GM19438 (cell line): ENCODE results near the gene SPATA31C1.
"Not testable (repeated sequence)": the region's sequence is repeated elsewhere in the genome, so short reads cannot be mapped to it uniquely, and the experiment has no call there.

Experiments
- ATAC-seq: cut with Tn5 transposase; IDR thresholded peaks from one replicate; pipeline ENCODE4 v1.9.1; 2021; ENCODE audit warnings: low read depth; ENCODE audit not compliant: unreplicated experiment

The SPATA31C1 gene

DNA sequence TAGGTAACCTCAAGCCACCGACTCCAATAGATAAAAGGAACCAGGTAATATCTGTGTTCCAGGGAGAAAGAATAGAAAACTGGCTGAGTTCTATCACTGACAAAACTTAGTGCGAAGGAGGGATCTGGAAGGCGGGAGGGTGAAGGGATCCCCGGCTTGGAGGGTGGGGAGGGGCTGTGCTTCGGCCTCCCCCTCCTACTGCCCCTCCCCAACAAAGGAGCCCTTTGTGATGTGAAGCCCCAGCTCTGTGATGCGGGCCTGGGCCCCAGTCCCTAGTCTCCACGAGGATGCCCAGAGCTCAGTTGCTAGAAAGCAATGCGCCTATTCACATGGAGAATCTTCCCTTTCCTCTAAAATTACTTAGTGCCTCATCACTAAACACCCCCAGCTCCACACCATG lies at the start of gene SPATA31C1:
Gene SPATA31C1, plus strand, starts transcription at position 301 of the 400 bp plus-strand sequence.
- not testable (repeated sequence) for ATAC-seq

DNA sequence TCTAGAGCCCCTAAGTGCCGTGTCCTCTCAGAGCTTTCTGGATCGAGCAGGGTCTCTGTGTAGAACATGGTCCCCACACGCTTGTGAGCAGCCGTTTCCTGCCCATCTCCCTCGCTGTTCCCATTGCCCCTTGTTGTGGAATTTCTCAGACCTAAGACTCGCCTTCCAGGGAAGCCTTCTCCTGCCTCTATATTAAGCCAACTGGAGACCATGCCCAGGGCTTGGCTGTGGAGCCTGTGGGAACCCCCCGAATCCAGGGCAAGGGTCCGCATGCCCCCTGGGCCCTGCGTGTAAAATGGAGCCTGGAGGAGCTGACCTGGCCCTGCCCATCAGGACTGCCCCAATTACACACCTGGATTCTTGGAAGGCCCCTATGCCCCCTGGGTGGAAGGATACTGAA lies 49.6 kb upstream of the SPATA31C1 start:
- ATAC-seq, result no peak

DNA sequence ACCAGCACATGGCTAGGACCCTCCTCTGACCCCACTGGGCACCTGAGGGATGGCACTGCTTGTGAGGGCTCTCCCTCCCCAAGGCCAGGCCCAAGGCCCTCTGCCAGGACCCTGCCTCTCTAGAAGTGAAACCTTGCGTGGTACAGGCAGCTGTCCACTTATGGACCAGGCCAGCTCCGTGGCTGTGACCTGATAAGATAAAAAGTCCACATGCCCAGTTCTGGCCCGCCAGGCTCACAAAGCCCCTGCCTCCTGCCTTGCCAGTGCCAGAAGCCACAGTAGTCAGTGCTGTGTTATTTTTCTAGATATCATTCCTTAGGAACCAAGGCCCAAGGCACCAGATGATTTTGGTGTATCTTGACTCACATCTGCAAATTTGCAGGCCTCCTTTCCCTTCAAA lies 49.1 kb upstream of the SPATA31C1 start:
- no peak for ATAC-seq

DNA sequence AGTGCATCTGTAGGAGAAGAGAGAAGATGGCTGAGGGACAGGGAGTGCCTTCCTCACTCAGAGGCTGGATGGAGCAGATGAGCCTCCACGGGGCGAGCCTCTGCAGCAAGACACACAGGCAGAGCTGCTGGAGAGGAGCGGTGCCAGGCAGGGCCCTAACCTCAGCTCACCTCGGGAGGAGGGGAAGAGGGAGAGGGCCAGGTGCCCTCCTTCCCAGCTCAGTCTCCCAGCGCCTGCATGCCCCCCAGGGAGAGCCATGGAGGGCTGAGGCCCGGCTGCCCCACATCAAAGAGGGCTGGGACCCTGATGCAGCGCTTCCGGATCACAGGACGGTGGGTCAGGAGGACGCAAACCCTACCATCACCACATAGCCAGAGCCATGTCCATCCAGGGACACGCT lies 48.7 kb upstream of the SPATA31C1 start:
- no peak for ATAC-seq

DNA sequence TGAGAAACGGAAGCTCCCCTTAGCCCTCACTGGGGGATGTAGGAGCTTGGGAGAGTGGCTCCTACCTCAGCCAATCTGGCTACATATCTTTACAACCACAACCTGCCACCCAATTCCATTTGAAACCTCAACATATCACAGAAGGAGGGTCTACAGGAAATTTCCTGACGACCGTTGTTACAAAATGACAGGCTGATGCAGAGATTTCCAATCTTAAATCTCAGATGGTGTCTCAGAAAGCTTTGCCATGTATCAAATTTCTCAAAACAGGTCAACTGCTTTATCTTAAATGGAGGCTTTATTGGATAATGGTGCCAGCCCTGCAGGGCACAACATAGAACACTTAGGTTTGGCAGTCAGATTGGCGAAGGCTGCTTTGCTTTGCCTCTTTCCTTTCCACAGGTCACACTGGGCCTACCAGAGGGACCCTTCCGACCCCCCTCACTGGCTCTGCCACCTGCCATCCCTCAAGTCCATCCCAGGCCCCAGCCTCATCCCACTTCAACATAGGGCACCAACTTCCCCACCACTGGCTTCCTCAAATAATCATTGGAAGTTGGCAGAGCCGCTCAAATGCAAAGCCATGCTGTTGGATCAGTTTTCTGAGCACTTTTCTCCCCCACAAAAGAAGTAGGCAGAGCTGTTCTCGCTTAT lies 46.2 kb upstream of the SPATA31C1 start:
- no peak for ATAC-seq

DNA sequence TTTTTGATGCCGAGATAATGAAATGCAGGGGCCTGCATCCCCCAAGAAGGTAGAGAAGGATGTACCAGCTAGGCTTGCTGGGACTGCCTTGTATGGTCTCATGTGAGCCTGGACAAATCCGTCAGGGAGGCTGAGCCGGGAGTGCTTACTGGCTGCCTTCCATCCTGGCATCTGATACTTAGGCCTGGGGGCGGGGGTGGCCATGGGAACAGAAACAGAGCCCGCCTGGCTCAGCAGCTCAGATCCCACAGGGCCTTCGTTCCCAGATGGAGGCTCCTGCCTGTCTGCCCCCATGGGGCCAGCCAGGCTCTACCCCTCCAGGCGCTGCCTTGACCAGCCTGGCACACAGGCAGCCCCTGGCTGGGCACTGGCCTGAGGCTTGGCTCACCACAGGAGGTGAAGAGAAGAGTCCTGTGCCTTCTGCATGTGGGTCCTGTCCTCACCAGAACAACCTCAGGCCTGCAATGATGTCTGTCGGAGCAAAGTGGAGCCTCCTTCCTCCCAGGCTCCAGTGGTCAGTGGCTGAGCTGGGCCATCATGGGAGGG lies 45.6 kb upstream of the SPATA31C1 start:
- ATAC-seq, result no peak

DNA sequence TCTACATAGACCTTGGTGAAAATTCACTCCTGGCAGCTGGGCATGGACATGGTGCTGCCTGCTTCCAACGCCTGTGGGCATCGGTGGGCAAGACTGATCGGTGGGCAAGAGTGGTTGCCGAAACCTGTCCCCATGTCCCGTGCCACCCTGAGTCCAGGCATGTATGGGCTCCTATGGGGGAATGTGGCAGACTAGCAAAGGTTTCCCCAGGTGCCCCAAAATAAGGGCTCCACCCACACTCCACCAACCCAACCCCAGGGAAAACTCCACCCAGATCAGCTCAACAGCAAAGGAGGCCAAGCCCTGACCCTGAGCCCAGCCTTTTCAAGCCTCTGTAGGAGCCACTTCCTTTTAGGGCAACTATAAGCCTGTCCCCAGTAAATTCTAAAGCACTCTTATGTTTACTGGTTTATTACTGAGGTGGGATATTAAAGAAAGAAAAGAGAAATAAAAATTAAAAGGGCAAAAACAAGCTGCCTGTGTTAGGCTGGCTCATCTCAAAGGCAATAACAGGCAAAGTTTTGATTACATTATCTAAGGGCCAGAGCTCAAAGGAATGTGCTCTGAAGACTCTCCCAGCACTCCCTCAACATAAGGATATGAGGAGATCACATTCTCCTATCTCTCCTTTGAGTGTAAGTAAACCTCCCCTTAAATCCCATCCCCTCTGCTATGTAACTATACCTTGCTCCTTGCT lies 44.0 kb upstream of the SPATA31C1 start:
- no peak for ATAC-seq

DNA sequence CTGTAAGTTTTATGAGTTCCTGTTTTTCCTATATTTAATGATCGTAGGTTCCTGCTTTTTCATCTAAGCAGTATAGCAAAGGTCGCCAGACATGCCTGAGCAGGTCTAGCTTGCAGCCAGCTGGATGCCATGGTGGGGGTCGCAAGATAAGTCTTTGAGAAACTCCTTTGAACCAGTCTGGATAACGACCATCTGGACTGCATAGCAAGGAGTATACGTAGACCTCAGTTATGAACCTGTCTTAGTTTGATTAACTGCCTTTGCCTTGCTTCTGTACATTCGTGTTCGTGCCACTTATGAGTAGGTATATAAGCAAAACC lies 43.5 kb upstream of the SPATA31C1 start:
- no peak for ATAC-seq

DNA sequence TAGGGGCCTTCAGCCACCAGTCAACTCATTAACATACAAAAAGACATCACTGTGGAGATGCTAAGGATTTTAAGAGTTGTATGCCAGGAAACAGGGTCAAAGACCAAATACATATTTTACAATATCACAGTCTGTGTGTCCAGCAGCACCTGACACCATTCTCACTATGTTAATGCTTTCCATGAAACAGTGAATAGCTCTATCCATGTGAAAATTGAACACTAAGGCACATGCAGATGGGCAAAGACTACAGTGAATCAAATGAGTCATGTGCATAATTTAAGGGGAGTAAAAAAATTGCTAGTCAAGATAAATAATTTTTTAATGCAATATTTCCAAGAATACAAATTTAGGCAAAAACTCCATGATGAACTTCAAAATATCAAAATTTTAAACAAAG lies 42.7 kb upstream of the SPATA31C1 start:
- no peak for ATAC-seq

DNA sequence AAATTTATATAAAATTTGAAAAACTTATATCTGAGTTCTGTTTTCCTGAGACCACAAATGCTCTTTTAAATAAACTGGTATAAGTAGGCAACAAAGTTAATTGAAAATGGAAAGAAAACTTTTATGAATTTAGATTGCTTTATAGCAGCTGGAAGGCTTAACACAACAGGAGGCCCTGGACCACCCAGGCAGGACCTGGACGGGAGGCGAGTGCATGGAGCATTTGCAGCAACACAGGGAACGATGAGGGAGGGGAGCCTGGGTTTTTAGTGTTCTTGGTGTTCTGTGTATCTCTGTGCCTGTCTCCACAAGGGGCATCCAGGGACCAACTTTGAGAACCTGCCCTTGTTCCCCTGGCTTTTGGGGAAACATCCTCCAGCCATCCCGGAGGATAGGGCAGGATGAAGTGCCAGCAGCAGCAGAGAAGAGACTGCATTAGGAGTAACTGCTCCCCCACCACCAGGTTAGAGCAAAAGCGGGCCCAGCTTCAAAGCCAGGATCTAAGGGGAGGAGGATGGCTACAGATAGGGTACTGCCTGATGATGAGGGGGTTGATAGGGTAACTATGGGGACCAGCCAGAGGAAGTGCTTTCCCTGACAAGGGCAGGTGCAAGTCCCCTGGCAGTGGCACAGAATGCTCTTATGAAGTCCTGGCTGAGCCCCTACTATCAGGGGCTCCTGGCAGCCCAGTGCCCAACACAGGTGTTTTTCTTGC lies 41.8 kb upstream of the SPATA31C1 start:
- no peak for ATAC-seq

DNA sequence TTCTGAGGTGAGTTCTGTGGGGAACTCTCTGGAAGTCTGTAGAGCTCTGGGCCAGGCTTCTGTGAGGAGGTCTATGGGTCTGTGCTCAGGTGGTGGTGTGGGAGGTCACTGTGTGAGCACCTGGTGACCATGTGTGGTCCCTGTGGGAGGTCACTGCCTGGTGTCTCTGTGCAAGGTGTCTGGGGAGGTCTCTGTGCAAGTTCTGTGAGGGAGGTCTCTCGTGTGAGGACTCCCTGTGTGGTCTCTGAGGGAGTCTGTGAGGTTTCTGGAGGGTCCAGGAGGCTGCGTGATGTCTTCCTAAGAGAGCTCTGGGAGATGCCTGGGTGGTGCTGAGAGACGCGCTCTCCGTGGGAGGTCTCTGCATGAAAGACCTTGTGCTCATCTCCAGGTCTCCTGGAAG lies 41.1 kb upstream of the SPATA31C1 start:
- no peak for ATAC-seq

DNA sequence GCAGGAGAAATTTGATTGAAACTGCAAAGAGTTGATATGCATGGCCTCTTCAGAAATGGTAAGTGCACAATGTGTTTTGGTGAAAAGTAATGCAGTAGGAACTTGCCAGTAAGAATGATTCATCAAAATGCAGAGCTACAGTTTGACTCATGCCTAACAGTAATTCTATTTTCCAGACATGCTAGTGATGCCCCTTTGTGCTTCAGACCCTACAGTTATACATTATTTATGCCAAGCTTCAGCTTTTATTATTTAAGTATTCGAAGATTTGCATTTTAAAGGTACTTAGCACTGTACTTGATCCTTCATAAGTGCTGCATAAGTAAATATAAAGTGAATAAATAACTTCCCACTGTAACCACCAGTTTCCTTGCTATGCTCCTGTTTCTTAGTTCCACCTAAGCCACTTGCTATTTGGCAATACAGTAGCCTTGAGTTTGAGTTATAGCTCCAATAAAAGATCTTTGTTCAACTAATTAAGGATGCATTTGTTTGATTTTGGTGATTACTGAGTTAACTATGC lies 38.7 kb upstream of the SPATA31C1 start:
- ATAC-seq, result no peak

DNA sequence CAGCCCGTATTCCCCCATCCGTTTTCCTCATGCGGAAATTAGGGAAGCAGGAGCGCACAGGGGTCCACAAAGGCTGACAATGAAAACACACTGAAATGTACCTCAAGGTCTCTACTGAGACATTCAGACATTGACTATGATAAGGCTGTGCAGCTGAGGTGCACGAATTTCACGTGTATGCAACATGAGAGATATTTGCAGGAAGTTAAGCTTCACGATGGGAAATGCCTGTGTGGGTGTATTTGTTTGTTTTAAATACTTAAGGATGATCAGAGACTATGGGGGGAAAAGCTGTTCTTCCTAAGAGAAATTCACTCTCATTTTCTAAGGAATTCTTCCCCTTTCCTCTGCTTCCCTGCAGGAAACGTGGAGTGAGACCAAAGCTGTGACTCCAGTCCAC lies 37.6 kb upstream of the SPATA31C1 start:
- ATAC-seq, result no peak

DNA sequence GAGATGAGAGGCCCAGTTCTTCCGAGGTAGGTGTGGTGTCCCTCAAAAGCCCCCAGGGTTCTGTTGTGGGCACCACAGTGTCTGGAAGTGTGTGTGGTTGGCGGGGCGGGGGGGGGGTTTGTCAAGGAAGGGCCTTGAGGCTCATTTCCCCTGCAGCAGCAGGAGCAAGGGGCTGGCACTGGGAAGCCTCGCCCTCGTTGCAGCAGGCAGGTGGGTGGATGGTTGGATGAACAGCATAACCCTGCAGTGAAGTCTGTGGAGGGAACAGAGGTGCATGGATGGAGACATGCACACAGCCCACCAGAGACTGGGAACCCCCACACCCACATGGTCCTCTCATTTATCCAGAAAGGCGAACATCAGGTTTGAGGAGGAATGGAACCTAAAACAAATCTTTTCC lies 37.1 kb upstream of the SPATA31C1 start:
- ATAC-seq, result no peak

DNA sequence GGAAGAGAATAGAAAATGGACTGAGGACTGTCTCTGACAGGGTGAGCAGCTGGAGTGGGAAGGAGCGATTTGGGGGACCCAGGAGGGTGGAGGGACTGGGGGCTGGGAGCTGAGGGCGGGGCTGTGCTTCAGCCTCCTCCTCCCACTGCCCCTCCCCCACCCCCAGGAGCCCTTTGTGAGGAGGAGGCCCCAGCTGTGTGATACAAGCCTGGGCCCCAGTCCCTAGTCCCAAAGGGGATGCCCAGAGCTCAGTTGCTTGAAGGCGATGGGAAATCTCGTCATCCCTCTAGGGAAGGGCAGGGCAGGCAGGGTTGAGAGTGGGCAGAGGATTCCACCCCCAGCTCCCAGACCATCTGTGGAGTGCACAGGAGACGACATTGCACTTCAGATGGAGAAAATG lies 35.1 kb upstream of the SPATA31C1 start, which contains the start of gene SPATA31E1:
Gene SPATA31E1, plus strand, starts transcription at position 251 of the 400 bp plus-strand sequence. Its CDS starts 15 bp downstream, at position 266.
- no peak for ATAC-seq

DNA sequence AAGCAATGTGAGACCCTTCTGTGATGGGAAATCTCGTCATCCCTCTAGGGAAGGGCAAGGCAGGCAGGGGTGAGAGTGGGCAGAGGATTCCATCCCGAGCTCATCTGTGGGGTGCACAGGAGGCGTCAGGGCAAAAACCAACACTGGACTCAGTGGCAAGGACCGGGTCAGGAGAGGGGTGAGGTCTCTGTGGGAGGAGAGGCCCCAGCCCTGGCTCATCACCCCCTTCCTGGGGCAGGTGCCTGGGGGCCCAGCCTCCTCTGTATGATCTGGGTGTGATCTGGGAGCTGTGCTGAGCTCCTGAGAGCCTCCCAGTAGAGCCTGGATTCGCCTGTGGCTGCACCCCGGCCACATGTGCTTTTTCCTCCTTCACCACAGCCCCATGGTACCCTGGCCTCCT lies 34.5 kb upstream of the SPATA31C1 start:
- no peak for ATAC-seq

DNA sequence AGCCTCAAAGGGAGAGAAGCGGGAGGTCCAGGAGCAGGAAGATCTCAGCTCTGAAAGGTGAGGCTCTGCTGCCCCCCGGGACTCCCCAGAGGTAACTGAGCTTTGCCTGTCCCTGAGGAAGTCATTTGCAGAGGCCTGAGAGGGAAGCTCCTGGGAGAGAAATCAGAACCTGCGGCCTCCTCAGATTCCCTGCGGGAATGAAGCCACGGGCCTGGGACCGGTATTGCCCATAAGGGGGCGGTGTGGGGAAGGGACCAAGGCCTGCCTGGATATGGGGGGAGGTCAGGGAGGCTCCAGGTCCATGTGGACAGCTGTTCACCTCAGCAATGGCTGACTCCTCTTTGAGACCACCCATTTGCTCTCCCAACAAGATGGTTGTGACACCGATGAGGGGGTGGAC lies 33.8 kb upstream of the SPATA31C1 start:
- ATAC-seq, result no peak

DNA sequence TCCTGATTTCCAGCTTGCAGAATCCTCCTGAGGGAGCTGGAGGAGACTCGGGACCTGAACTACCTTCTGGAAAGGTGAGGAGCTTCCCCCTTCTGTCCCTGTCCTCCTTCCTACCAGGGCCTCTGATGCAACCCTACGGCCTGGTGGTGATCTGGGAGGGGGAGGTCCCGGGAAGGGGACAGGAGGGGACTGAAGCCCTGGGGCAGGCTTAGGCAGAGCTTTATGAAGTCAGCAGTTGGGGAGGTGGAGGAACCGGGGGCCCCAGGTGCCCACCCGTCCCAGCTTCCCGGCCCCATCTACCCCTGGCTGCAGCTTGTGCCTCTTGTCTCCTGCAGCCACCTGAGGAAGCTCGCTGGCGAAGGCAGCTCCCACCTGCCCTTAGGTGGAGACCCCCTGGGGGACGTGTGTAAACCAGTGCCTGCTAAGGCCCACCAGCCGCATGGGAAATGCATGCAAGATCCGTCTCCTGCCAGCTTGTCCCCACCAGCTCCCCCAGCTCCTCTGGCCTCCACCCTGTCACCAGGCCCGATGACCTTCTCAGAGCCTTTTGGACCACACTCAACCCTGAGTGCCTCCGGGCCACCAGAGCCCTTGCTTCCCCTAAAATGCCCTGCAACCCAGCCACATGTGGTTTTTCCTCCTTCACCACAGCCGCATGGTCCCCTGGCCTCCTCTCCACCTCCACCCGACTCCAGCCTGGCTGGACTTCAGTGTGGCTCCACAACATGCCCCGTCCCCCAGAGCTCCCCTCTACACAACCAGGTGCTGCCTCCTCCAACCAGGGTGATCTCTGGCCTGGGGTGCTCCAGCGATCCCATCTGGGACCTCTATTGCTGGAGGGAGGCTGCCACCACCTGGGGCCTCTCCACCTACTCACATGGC lies 32.9 kb upstream of the SPATA31C1 start:
- no peak for ATAC-seq

DNA sequence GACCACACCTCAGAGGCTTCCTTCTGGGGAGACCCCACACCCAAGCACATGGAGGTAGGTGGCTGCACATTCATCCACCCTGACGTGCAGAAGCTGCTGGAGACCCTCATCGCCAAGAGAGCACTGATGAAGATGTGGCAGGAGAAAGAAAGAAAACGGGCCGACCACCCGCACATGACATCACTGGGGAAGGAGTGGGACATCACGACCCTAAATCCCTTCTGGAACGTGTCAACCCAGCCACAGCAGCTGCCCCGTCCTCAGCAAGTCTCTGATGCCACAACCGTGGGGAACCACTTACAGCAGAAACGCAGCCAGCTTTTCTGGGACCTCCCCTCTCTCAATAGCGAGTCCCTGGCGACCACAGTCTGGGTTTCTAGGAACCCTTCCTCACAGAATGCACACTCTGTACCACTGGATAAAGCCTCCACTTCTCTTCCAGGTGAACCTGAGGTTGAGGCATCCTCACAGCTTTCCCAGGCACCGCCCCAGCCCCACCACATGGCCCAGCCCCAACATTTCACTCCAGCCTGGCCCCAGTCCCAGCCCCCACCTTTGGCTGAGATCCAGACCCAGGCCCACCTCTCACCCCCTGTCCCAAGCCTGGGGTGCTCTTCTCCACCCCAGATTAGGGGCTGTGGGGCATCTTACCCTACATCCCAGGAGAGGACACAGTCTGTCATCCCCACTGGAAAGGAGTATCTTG lies 32.1 kb upstream of the SPATA31C1 start:
- no peak for ATAC-seq
